ENCODE results near the gene PLA2G2F.

DNA sequence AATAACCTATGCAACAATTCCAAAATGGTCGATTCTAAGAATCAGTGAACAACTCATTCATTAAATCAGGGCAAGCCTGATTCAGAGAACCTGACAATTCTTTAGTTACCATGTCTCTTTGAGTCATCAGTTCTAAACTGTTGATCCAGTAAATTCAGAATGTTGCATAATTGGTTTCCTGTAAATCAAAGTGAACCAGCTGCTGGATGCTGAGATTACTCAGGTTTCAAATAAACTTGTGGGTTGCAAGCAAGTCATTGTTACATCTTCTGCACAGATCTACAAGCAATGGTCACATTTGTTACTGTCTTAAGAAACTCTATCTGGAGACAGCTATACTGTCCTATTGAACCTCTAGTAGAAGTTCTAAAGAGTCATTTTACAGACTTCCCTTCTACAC lies 36.2 kb upstream of the PLA2G2F start:
- TF ChIP-seq, protein P1, sequence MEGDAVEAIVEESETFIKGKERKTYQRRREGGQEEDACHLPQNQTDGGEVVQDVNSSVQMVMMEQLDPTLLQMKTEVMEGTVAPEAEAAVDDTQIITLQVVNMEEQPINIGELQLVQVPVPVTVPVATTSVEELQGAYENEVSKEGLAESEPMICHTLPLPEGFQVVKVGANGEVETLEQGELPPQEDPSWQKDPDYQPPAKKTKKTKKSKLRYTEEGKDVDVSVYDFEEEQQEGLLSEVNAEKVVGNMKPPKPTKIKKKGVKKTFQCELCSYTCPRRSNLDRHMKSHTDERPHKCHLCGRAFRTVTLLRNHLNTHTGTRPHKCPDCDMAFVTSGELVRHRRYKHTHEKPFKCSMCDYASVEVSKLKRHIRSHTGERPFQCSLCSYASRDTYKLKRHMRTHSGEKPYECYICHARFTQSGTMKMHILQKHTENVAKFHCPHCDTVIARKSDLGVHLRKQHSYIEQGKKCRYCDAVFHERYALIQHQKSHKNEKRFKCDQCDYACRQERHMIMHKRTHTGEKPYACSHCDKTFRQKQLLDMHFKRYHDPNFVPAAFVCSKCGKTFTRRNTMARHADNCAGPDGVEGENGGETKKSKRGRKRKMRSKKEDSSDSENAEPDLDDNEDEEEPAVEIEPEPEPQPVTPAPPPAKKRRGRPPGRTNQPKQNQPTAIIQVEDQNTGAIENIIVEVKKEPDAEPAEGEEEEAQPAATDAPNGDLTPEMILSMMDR (IDR thresholded peaks at IDR 0.05), result no peak
- TF ChIP-seq POLR2A (IDR thresholded peaks at IDR 0.05) (no peak), POLR2AphosphoS5 (IDR thresholded peaks at IDR 0.05) (peak in 1 of 4 donors; percentile 59)
